ENCODE results near the gene OGT.
A peak's percentile ranks its signal among the peaks of the same experiment; 100 is the strongest.

OGT gene

DNA sequence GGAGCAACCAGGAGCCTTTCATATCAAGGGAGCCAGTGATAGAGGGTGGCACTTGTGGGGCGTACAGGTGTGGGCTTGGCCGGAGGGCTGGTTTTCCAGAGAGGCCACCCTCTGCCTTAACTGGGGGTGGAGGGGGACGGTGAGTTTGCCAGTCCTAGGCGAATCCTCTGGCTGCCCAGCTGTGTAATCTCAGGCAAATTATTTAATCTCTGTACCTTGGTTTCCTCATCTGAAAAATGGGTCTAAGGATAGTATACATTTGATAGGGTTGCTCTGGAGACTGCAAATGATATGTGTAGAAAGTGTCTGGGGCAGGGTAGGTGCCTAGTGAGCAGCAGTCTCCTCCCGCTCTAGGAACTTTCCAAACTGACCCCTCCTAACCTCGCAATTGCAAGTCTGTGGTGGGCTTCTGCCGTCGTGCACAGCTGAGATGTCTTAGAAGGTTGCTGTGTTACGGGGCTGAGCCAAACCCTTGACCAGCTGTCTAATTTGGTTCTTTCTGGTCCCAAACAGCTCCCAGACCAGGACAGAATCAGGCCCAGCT lies 89.2 kb downstream of the OGT start:
- no peak for DNase-seq (ENCODE audit: low read depth)
- no peak overlapping the region for H3K4me3 ChIP-seq (ENCODE audit: low read length)
- TF ChIP-seq, protein P1, sequence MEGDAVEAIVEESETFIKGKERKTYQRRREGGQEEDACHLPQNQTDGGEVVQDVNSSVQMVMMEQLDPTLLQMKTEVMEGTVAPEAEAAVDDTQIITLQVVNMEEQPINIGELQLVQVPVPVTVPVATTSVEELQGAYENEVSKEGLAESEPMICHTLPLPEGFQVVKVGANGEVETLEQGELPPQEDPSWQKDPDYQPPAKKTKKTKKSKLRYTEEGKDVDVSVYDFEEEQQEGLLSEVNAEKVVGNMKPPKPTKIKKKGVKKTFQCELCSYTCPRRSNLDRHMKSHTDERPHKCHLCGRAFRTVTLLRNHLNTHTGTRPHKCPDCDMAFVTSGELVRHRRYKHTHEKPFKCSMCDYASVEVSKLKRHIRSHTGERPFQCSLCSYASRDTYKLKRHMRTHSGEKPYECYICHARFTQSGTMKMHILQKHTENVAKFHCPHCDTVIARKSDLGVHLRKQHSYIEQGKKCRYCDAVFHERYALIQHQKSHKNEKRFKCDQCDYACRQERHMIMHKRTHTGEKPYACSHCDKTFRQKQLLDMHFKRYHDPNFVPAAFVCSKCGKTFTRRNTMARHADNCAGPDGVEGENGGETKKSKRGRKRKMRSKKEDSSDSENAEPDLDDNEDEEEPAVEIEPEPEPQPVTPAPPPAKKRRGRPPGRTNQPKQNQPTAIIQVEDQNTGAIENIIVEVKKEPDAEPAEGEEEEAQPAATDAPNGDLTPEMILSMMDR (conservative IDR thresholded peaks at IDR 0.05; ENCODE audit: low read length): no peak

DNA sequence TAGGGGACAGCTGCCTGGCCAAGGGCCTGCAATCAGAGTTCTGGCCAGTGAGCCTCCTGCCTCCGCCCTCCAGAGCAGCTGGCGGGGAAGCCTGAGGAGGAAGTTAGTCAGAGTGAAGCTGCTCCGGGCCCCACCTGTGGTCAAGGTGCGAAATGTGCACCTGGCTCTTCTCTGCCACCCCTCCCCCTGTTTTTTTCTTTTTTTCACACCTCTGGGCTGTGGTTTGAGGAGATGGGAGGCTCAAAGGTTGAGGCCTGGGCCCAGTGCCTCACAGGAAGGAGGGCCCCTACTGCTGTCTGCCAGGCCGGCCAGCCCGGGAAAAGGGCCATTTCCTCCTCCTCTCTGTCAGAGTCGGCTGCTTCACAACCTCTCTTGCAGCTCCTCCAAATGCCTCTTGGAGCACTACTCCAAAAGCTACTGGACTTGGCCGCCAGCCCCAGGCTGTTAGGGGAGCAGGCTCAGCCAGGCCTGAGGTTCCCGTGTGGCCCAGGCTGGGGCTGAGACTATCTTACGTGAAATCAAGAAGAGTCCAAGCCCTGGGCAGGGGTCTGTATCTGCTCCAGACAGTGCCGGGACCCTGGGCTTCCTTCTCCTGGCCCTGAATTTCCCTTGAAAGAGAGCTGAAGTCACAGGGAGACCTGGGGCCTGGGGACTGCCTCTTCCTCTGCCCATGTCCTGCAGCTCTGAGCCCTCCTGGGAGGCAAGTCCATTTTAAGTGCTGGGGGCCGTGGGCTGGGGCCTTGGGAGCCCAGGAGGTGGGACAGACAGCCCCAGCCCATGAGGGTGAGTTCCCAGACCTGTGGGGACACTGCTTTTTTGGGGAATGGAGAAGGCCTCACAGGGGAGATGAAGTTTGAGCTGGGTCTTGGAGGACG lies 89.9 kb downstream of the OGT start:
- no peak overlapping the region for H3K4me3 ChIP-seq (ENCODE audit: low read length)
- TF ChIP-seq, protein P1 (conservative IDR thresholded peaks at IDR 0.05; ENCODE audit: low read length): peak; percentile 44
- peak; percentile 81 for DNase-seq (ENCODE audit: low read depth)

DNA sequence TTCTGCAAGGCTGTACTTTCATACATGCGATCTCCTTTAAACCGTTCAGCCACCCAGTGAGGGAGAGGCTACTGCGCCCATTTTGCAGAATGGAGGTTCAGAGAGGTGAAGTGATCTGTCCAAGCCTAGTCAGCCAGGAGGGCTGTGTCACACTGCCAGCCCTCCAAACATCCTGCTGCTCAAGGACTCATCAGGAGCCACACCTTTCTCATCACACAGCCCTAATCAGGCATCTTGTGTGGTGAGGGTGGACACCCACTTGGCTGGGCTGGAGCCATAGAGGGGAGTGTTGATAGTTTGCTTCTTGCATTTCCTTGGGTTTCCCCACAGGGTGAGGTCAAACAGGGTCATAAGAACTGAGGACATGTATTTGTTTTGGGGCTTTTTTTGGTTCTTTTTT lies 90.8 kb downstream of the OGT start:
- TF ChIP-seq, protein P1 (conservative IDR thresholded peaks at IDR 0.05; ENCODE audit: low read length): no peak
- no peak overlapping the region for H3K4me3 ChIP-seq (ENCODE audit: low read length)
- DNase-seq (ENCODE audit: low read depth): no peak

DNA sequence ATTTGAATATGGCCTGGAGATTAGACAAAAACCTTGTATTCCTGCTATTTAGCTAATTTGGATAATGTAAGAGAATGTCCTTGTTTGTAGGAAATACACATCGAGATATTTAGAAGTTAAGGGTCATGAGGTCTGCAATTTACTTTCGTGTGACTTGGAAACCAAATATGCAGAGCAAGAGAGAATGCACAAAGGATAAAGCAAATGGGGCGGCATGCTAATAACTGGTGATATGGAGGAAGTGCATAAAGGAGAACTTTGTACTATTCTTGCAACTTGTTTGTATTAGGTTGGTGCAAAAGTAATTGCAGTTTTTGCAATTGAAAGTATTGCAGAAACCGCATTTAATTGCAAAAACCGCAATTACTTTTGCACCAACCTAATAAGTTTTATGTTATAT lies 92.6 kb downstream of the OGT start:
- no peak for DNase-seq (ENCODE audit: low read depth)
- no peak overlapping the region for H3K4me3 ChIP-seq (ENCODE audit: low read length)
- TF ChIP-seq, protein P1 (conservative IDR thresholded peaks at IDR 0.05; ENCODE audit: low read length): no peak

All from AG10803 (cell line).